CD8-positive, alpha-beta memory T cell (primary cell): ENCODE data around the gene NUP85. TPM values are rescaled to one million over a fixed set of nuclear protein-coding genes. Genes with fewer than 3 reads are reported as not detected.
"Not testable (repeated sequence)": the region's sequence is repeated elsewhere in the genome, so short reads cannot be mapped to it uniquely, and the experiment has no call there.

Experiments
- CTCF ChIA-PET: fragments of 350-600 bp; sonication (Branson Sonifier 250); formaldehyde crosslinking; loops from one replicate; lab custom pipeline; 2021; ENCODE audit warnings: antibody characterized with exemption; lab: Charles Lee
- POLR2A ChIA-PET: fragments of 350-600 bp; sonication (Branson Sonifier 250); formaldehyde crosslinking; loops from one replicate; lab custom pipeline; 2021; ENCODE audit warnings: antibody characterized with exemption; lab: Charles Lee
- DNase-seq, 5 donors: peaks; one replicate each; pipeline versions ENCODE4 v3.0.0 to v3.0.0-alpha.2; 2020 to 2022; ENCODE audit warnings: mixed read lengths in 1 of 5
- H3K27ac ChIP-seq: one replicate; pipeline ENCODE4 v1.7.0; 2013; ENCODE audit warnings: low read depth, mild to moderate bottlenecking, low read length, moderate library complexity
- H3K27me3 ChIP-seq: 2 replicates; pipeline ENCODE4 v1.7.0; 2013; ENCODE audit warnings: low read length, mild to moderate bottlenecking; ENCODE audit not compliant: insufficient read depth, poor library complexity, severe bottlenecking
- H3K36me3 ChIP-seq: 2 replicates; pipeline ENCODE4 v1.7.0; 2013; ENCODE audit warnings: mild to moderate bottlenecking, low read length, moderate library complexity; ENCODE audit not compliant: insufficient read depth
- H3K4me1 ChIP-seq: 2 replicates; pipeline ENCODE4 v1.7.0; 2013; ENCODE audit warnings: mild to moderate bottlenecking, low read length, moderate library complexity; ENCODE audit not compliant: insufficient read depth
- H3K4me3 ChIP-seq: 2 replicates; pipeline ENCODE4 v1.7.0; 2013; ENCODE audit warnings: mild to moderate bottlenecking, low read length
- H3K9me3 ChIP-seq: 2 replicates; pipeline ENCODE4 v1.7.0; 2013; ENCODE audit warnings: mild to moderate bottlenecking, low read length
- H3K27ac Mint-ChIP-seq, 8 donors: one replicate each; pipeline ENCODE4 v1.8.0; 2020 to 2021; ENCODE audit warnings: mixed read lengths in 8 of 8, mild to moderate bottlenecking in 6 of 8, inconsistent platforms in 3 of 8, moderate library complexity in 3 of 8
- H3K27me3 Mint-ChIP-seq, 2 donors: one replicate each; pipeline ENCODE4 v1.8.0; 2020 to 2021; ENCODE audit warnings: mixed read lengths in 2 of 2, mild to moderate bottlenecking in 1 of 2, moderate library complexity in 1 of 2
- H3K36me3 Mint-ChIP-seq, 3 donors: one replicate each; pipeline ENCODE4 v1.8.0; 2020 to 2021; ENCODE audit warnings: mixed read lengths in 3 of 3, inconsistent platforms in 1 of 3, mild to moderate bottlenecking in 1 of 3
- H3K4me1 Mint-ChIP-seq, 3 donors: one replicate each; pipeline ENCODE4 v1.8.0; 2020 to 2021; ENCODE audit warnings: mixed read lengths in 3 of 3, inconsistent platforms in 1 of 3, mild to moderate bottlenecking in 1 of 3
- H3K4me3 Mint-ChIP-seq, 7 donors: one replicate each; pipeline ENCODE4 v1.8.0; 2020 to 2021; ENCODE audit warnings: mixed read lengths in 7 of 7, mild to moderate bottlenecking in 6 of 7, moderate library complexity in 4 of 7, inconsistent platforms in 2 of 7
- H3K9me3 Mint-ChIP-seq, 5 donors: one replicate each; pipeline ENCODE4 v1.8.0; 2020 to 2022; ENCODE audit warnings: mixed read lengths in 5 of 5, mild to moderate bottlenecking in 3 of 5, moderate library complexity in 2 of 5, inconsistent platforms in 1 of 5
- polyA plus RNA-seq: library from polyadenylated mRNA; unstranded; fragments of 300-500 nt; fragmentation: Illumina TruSeq; gene quantifications from one replicate; pipeline ENCODE4 v1.2.3, GENCODE V29; 2021
- total RNA-seq, 2 experiments: library from RNA; stranded (reverse); gene quantifications; one replicate each; pipeline ENCODE4 v1.2.3, GENCODE V29; 2021

NUP85 gene
- total and polyA plus RNA-seq, 3 experiments from 2014 or later = 39.0 to 152 (median 147) TPM

DNA sequence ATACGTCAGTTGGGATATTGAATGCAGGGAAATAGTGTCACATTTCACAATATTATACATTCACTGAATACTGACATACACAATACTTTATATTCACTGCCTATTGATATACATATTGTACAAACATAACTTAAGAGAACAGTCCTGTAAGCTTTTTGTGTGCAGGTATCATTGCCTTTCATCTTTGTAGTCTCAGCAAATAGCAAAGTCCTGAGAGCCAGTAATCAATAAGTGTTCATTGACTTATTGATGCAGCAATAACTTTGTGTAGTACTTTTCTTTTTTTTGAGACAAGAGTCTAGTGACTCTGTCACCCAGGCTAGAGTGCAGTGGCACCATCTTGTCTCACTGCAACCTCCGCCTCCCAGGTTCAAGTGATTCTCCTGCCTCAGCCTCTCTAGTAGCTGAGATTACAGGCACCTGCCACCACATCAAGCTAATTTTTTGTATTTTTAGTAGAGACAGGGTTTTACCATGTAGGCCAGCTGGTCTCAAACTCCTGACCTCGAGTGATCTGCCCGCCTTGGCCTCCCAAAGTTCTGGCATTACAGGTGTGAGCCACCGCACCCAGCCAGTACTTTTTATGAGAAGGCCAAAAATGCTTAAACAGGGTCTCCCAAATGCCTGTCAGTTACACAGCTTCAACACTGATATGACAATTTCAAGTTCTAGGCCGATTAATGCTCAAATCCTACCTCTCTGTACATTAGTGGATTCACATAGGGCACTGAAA, 5.4 kb upstream of the NUP85 start:
- Histone ChIP-seq H3K9me3 (no peaks in the 10 kb centered on the region), H3K27ac (no peak overlapping the region), H3K4me1 (peaks cover 8% of the 10 kb centered on the region), H3K36me3 (no peaks in the 10 kb centered on the region), H3K27me3 (no peaks in the 10 kb centered on the region), H3K4me3 (no peak overlapping the region)
- no peaks in the 10 kb centered on the region for H3K27me3 Mint-ChIP-seq
- no peak overlapping the region for H3K4me3 Mint-ChIP-seq
- no peak overlapping the region for H3K27ac Mint-ChIP-seq
- CTCF ChIA-PET = interaction anchor here (0.8 to 9.2 kb wide), 7 partner anchors 9 to 238 kb away, joined by 3 to 174 read pairs (median 4); no protein-coding TSS in a partner anchor
- no peak for DNase-seq
- no peaks in the 10 kb centered on the region for H3K9me3 Mint-ChIP-seq
- peaks cover 0 to under 1% (median 0%) of the 10 kb centered on the region in 3 donors for H3K36me3 Mint-ChIP-seq
- H3K4me1 Mint-ChIP-seq = peaks cover 7 to 11% (median 11%) of the 10 kb centered on the region in 3 donors
- POLR2A ChIA-PET = no interaction called here

- no peak for DNase-seq
- peaks cover 8% of the 10 kb centered on the region for H3K4me1 ChIP-seq
- H3K4me3 ChIP-seq = peak overlapping the region; percentile 92
- no peaks in the 10 kb centered on the region for H3K9me3 Mint-ChIP-seq
- peaks cover 4 to 30% (median 4%) of the 10 kb centered on the region in 3 donors for H3K36me3 Mint-ChIP-seq
- peak overlapping the region; percentile 94 to 98 (median 96) for H3K4me3 Mint-ChIP-seq
- H3K36me3 ChIP-seq = no peaks in the 10 kb centered on the region
- peak overlapping the region; percentile 93 to 99 (median 98) for H3K27ac Mint-ChIP-seq
- peak overlapping the region; percentile 91 for H3K27ac ChIP-seq
- H3K27me3 Mint-ChIP-seq = no peaks in the 10 kb centered on the region
- peaks cover 31 to 45% (median 39%) of the 10 kb centered on the region in 3 donors for H3K4me1 Mint-ChIP-seq
- POLR2A ChIA-PET = interaction anchor here (0.6 to 1.0 kb wide), 2 partner anchors 69 to 84 kb away, joined by 3 to 4 read pairs; partner anchors contain the start of gene SLC25A19
- H3K27me3 ChIP-seq = no peaks in the 10 kb centered on the region
- no peaks in the 10 kb centered on the region for H3K9me3 ChIP-seq
- CTCF ChIA-PET = interaction anchor here (1.0 to 9.2 kb wide), 5 partner anchors 16 to 195 kb away, joined by 3 to 174 read pairs (median 4); no protein-coding TSS in a partner anchor
Observed at GRCh38 chr17:75205793-75206163, 299 bp downstream of the NUP85 start.

DNA sequence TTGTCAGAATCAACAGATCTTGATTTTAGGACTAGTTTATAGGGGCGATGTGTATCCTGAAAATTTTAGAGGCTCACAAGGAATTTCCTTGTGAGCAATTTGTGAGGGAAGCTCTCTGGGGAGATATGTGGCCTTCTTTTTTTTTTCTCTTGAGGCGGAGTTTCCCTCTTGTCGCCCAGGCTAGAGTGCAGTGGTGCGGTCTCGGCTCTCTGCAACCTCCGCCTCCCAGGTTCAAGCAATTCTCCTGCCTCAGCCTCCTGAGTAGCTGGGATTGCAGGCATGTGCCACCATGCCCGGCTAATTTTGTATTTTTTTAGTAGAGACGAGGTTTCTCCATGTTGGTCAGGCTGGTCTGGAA, 1.6 kb downstream of the NUP85 start:
- CTCF ChIA-PET = interaction anchor here (0.9 to 9.2 kb wide), 3 partner anchors 33 to 92 kb away, joined by 3 to 174 read pairs (median 4); no protein-coding TSS in a partner anchor
- not testable (repeated sequence) for H3K36me3 ChIP-seq, H3K27me3 ChIP-seq, H3K4me1 ChIP-seq, H3K27ac ChIP-seq, H3K27me3 Mint-ChIP-seq, DNase-seq, H3K4me3 ChIP-seq, H3K9me3 ChIP-seq, H3K9me3 Mint-ChIP-seq
- H3K4me3 Mint-ChIP-seq = peak overlapping the region; percentile 42 to 98 (median 96)
- POLR2A ChIA-PET = interaction anchor here (0.8 kb wide), 1 partner anchor 199 kb away, joined by 3 read pairs; no protein-coding TSS in a partner anchor
- peak overlapping the region in 5 of 8 donors; percentile 42 to 99 (median 98) for H3K27ac Mint-ChIP-seq
- peaks cover 26 to 39% (median 34%) of the 10 kb centered on the region in 3 donors for H3K4me1 Mint-ChIP-seq
- H3K36me3 Mint-ChIP-seq = peaks cover 4 to 39% (median 7%) of the 10 kb centered on the region in 3 donors

DNA sequence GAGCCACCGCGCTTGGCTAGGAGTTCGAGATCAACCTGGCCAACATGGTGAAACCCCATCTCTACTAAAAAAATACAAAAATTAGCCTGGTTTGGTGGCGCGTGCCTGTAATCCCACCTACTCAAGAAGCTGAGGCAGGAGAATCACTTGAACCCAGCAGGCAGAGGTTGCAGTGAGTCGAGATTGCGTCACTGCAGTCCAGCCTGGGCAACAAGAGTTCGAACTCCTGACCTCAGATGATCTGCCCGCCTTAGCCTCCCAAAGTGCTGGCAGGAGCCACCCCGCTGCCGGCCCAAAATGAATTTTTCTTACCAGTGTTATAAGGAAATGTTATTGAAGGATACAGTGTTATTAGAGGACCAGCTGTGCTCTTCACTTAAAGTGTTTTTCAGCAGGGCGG, 2.3 kb downstream of the NUP85 start:
- Histone ChIP-seq H3K27ac (no peak overlapping the region), H3K9me3 (no peaks in the 10 kb centered on the region), H3K4me3 (no peak overlapping the region), H3K4me1 (peaks cover 8% of the 10 kb centered on the region), H3K27me3 (no peaks in the 10 kb centered on the region), H3K36me3 (peaks cover 10% of the 10 kb centered on the region)
- Mint-ChIP-seq H3K4me3 (peak overlapping the region in 5 of 7 donors; percentile 18 to 69 (median 48)), H3K9me3 (no peaks in the 10 kb centered on the region), H3K36me3 (peaks cover 4 to 43% (median 7%) of the 10 kb centered on the region in 3 donors), H3K27ac (peak overlapping the region in 2 of 8 donors; percentile 71 to 88), H3K27me3 (no peaks in the 10 kb centered on the region), H3K4me1 (peaks cover 26 to 39% (median 34%) of the 10 kb centered on the region in 3 donors)
- POLR2A ChIA-PET = interaction anchor here (0.8 kb wide), 1 partner anchor 199 kb away, joined by 3 read pairs; no protein-coding TSS in a partner anchor
- DNase-seq = no peak
- CTCF ChIA-PET = interaction anchor here (0.9 kb wide), 2 partner anchors 33 to 96 kb away, joined by 3 read pairs; no protein-coding TSS in a partner anchor

DNA sequence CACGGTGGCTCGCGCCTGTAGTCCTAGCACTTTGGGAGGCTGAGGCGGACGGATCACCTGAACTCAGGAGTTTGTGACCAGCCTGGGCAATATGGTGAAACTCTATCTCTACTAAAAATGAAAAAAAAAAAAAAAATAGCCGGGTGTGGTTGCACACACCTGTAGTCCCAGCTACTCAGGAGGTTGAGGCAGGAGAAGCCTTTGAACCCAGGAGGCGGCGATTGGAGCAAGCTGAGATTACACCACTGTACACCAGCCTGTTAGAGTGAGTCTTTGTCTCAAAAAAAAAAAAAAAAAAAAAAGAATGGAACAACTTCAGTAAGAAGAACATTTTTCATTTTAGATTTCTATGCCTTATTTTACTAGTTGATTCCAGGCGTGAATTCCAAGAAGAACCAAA, 2.7 kb downstream of the NUP85 start:
- H3K4me1 ChIP-seq = peaks cover 8% of the 10 kb centered on the region
- no peaks in the 10 kb centered on the region for H3K9me3 ChIP-seq
- Mint-ChIP-seq H3K4me1 (peaks cover 26 to 39% (median 34%) of the 10 kb centered on the region in 3 donors), H3K27me3 (no peaks in the 10 kb centered on the region), H3K9me3 (no peaks in the 10 kb centered on the region), H3K4me3 (peak overlapping the region in 4 of 7 donors; percentile 18 to 69 (median 56)), H3K27ac (peak overlapping the region in 1 of 8 donors; percentile 71), H3K36me3 (peaks cover 4 to 47% (median 9%) of the 10 kb centered on the region in 3 donors)
- H3K27ac ChIP-seq = no peak overlapping the region
- H3K4me3 ChIP-seq = no peak overlapping the region
- CTCF ChIA-PET = interaction anchor here (0.9 kb wide), 2 partner anchors 27 to 96 kb away, joined by 3 read pairs; no protein-coding TSS in a partner anchor
- no peaks in the 10 kb centered on the region for H3K27me3 ChIP-seq
- no peak for DNase-seq
- POLR2A ChIA-PET = no interaction called here
- peaks cover 14% of the 10 kb centered on the region for H3K36me3 ChIP-seq

- peaks cover 24 to 39% (median 31%) of the 10 kb centered on the region in 3 donors for H3K4me1 Mint-ChIP-seq
- peak overlapping the region in 2 of 8 donors; percentile 9 to 60 for H3K27ac Mint-ChIP-seq
- H3K4me3 ChIP-seq = no peak overlapping the region
- H3K9me3 ChIP-seq = no peaks in the 10 kb centered on the region
- H3K4me3 Mint-ChIP-seq = peak overlapping the region in 1 of 7 donors; percentile 64
- POLR2A ChIA-PET = interaction anchor here (0.7 kb wide), 2 partner anchors 36 to 54 kb away, joined by 3 to 10 read pairs; no protein-coding TSS in a partner anchor
- no peak overlapping the region for H3K27ac ChIP-seq
- CTCF ChIA-PET = interaction anchor here (0.8 to 0.9 kb wide), 2 partner anchors 9 to 26 kb away, joined by 3 to 4 read pairs; no protein-coding TSS in a partner anchor
- DNase-seq = no peak
- peaks cover 4 to 54% (median 9%) of the 10 kb centered on the region in 3 donors for H3K36me3 Mint-ChIP-seq
- H3K4me1 ChIP-seq = peaks cover 8% of the 10 kb centered on the region
- H3K36me3 ChIP-seq = peaks cover 19% of the 10 kb centered on the region
- H3K27me3 Mint-ChIP-seq = no peaks in the 10 kb centered on the region
- no peaks in the 10 kb centered on the region for H3K9me3 Mint-ChIP-seq
- H3K27me3 ChIP-seq = no peaks in the 10 kb centered on the region
Observed at GRCh38 chr17:75209061-75209460, 3.6 kb downstream of the NUP85 start.

GRCh38 chr17:75218131-75218530, 12.7 kb downstream of the NUP85 start:
- ChIA-PET POLR2A (no interaction called here), CTCF (interaction anchor here (0.9 kb wide), 1 partner anchor 71 kb away, joined by 4 read pairs; the partner anchor contains the start of gene SLC25A19)
- Mint-ChIP-seq H3K4me1 (peaks cover 0 to 7% (median 0%) of the 10 kb centered on the region in 3 donors), H3K27ac (no peak overlapping the region), H3K27me3 (no peaks in the 10 kb centered on the region), H3K4me3 (no peak overlapping the region), H3K36me3 (peaks cover 12 to 77% (median 16%) of the 10 kb centered on the region in 3 donors), H3K9me3 (no peaks in the 10 kb centered on the region)
- Histone ChIP-seq H3K27ac (no peak overlapping the region), H3K4me3 (no peak overlapping the region), H3K27me3 (no peaks in the 10 kb centered on the region), H3K9me3 (no peaks in the 10 kb centered on the region), H3K4me1 (no peaks in the 10 kb centered on the region), H3K36me3 (peaks cover 51% of the 10 kb centered on the region)
- DNase-seq = no peak
